WTC11 (cell line): ENCODE measurements around the gene SPRED2. TPM values are rescaled to one million over a fixed set of nuclear protein-coding genes. Genes with fewer than 3 reads are reported as not detected.

ENCODE experiments used
- ATAC-seq: fragments of 200-7000 bp; cut with Tn5 transposase; 2 replicates; pipeline ENCODE4 v1.10.0; 2021; ENCODE audit warnings: mild to moderate bottlenecking, moderate library complexity
- CTCF ChIA-PET: fragments of 300-600 bp; sonication (Branson Sonifier 250); formaldehyde crosslinking; loops from one replicate; lab custom pipeline; 2021; ENCODE audit warnings: antibody characterized with exemption; lab: Charles Lee
- POLR2A ChIA-PET: fragments of 350-600 bp; sonication (Branson Sonifier 250); formaldehyde crosslinking; loops from one replicate; lab custom pipeline; 2021; ENCODE audit warnings: antibody characterized with exemption; lab: Charles Lee
- DNase-seq: peaks from one replicate; pipeline ENCODE4 v3.0.0; 2021; ENCODE audit warnings: low spot score
- H3K27ac Mint-ChIP-seq: 2 replicates; pipeline ENCODE4 v1.8.0; 2021; ENCODE audit warnings: mixed read lengths
- H3K27me3 Mint-ChIP-seq: 2 replicates; pipeline ENCODE4 v1.8.0; 2021; ENCODE audit warnings: low read depth, mild to moderate bottlenecking, moderate library complexity, mixed read lengths
- H3K36me3 Mint-ChIP-seq: 2 replicates; pipeline ENCODE4 v1.8.0; 2021; ENCODE audit warnings: mixed read lengths
- H3K4me1 Mint-ChIP-seq: 2 replicates; pipeline ENCODE4 v1.8.0; 2022; ENCODE audit warnings: mixed read lengths
- H3K4me3 Mint-ChIP-seq: 2 replicates; pipeline ENCODE4 v1.8.0; 2021; ENCODE audit warnings: mild to moderate bottlenecking, moderate library complexity, mixed read lengths
- H3K9me3 Mint-ChIP-seq: 2 replicates; pipeline ENCODE4 v1.8.0; 2021; ENCODE audit warnings: mixed read lengths
- ATF1 ChIP-seq: sonication (generic); formaldehyde crosslinking; IDR thresholded peaks from 2 replicates; pipeline ENCODE4 v1.8.1; 2023; ENCODE audit warnings: mild to moderate bottlenecking, moderate library complexity, missing genetic modification reagents
- CBFB ChIP-seq: sonication (generic); formaldehyde crosslinking; IDR thresholded peaks from 2 replicates; pipeline ENCODE4 v1.8.1; 2022; ENCODE audit warnings: mild to moderate bottlenecking, low read depth, missing genetic modification reagents
- CREB1 ChIP-seq: sonication (generic); formaldehyde crosslinking; IDR thresholded peaks from 2 replicates; pipeline ENCODE4 v1.8.0; 2023; ENCODE audit warnings: mild to moderate bottlenecking, missing genetic modification reagents
- EMX1 ChIP-seq: fragments of 250-450 bp; sonication (Bioruptor Pico); IDR thresholded peaks from 2 replicates; pipeline ENCODE4 v1.8.0; 2021; ENCODE audit warnings: mild to moderate bottlenecking
- FOXK1 ChIP-seq: sonication (generic); formaldehyde crosslinking; IDR thresholded peaks from 2 replicates; pipeline ENCODE4 v1.8.0; 2022; ENCODE audit warnings: mild to moderate bottlenecking, moderate library complexity, missing genetic modification reagents
- FOXP1 ChIP-seq: sonication (generic); formaldehyde crosslinking; IDR thresholded peaks from 2 replicates; pipeline ENCODE4 v1.8.0; 2022; ENCODE audit warnings: missing genetic modification reagents, mild to moderate bottlenecking, moderate library complexity, borderline replicate concordance
- JUN ChIP-seq: sonication (generic); formaldehyde crosslinking; IDR thresholded peaks from 2 replicates; pipeline ENCODE4 v1.8.0; 2023; ENCODE audit warnings: mild to moderate bottlenecking, missing genetic modification reagents
- MXD4 ChIP-seq: fragments of 250-450 bp; sonication (Bioruptor Pico); IDR thresholded peaks from 2 replicates; pipeline ENCODE4 v1.8.0; 2021; ENCODE audit warnings: mild to moderate bottlenecking, moderate library complexity, borderline replicate concordance
- OVOL2 ChIP-seq: fragments of 250-450 bp; sonication (Bioruptor Pico); IDR thresholded peaks from 2 replicates; pipeline ENCODE4 v1.9.0; 2021; ENCODE audit warnings: mild to moderate bottlenecking, borderline replicate concordance
- RELA ChIP-seq: sonication (generic); formaldehyde crosslinking; IDR thresholded peaks from 2 replicates; pipeline ENCODE4 v1.8.1; 2022; ENCODE audit warnings: missing genetic modification reagents, mild to moderate bottlenecking, borderline replicate concordance
- SOX15 ChIP-seq: fragments of 250-450 bp; sonication (Bioruptor Pico); IDR thresholded peaks from 2 replicates; pipeline ENCODE4 v1.9.0; 2021; ENCODE audit warnings: mild to moderate bottlenecking
- SP1 ChIP-seq: sonication (generic); formaldehyde crosslinking; conservative IDR thresholded peaks from 2 replicates; pipeline ENCODE4 v1.8.1; 2022; ENCODE audit warnings: missing genetic modification reagents
- TP53 ChIP-seq: sonication (generic); formaldehyde crosslinking; IDR thresholded peaks from 2 replicates; pipeline ENCODE4 v1.8.1; 2023; ENCODE audit warnings: mild to moderate bottlenecking, missing genetic modification reagents
- ZNF396 ChIP-seq: fragments of 250-450 bp; sonication (Bioruptor Pico); IDR thresholded peaks from 2 replicates; pipeline ENCODE4 v1.8.0; 2021; ENCODE audit warnings: mild to moderate bottlenecking, moderate library complexity, borderline replicate concordance
- total RNA-seq: library from RNA; stranded (reverse); gene quantifications from 3 replicates; pipeline ENCODE4 v1.2.3, GENCODE V29; 2021
- TF ChIP-seq, protein P1 (sequence below): sonication (generic); formaldehyde crosslinking; IDR thresholded peaks from 2 replicates; pipeline ENCODE4 v1.8.1; 2023; ENCODE audit warnings: mild to moderate bottlenecking, moderate library complexity, missing genetic modification reagents
- TF ChIP-seq, protein P2 (sequence below): sonication (generic); formaldehyde crosslinking; IDR thresholded peaks from 2 replicates; pipeline ENCODE4 v1.8.1; 2022; ENCODE audit warnings: missing genetic modification reagents, borderline replicate concordance
- TF ChIP-seq, protein P3 (sequence below): sonication (generic); formaldehyde crosslinking; IDR thresholded peaks from 2 replicates; pipeline ENCODE4 v1.8.0; 2022; ENCODE audit warnings: missing genetic modification reagents
- TF ChIP-seq, protein P4 (sequence below): fragments of 200-600 bp; IDR thresholded peaks from 2 replicates; pipeline ENCODE4 v1.8.0; 2022; ENCODE audit warnings: antibody characterized with exemption
- TF ChIP-seq, protein P5 (sequence below): sonication (generic); formaldehyde crosslinking; IDR thresholded peaks from 2 replicates; pipeline ENCODE4 v1.8.0; 2022; ENCODE audit warnings: mild to moderate bottlenecking, missing genetic modification reagents
- TF ChIP-seq, protein P6 (sequence below): sonication (generic); formaldehyde crosslinking; IDR thresholded peaks from 2 replicates; pipeline ENCODE4 v1.8.1; 2022; ENCODE audit warnings: mild to moderate bottlenecking, moderate library complexity, missing genetic modification reagents
- TF ChIP-seq, protein P7 (sequence below): sonication (generic); formaldehyde crosslinking; IDR thresholded peaks from 2 replicates; pipeline ENCODE4 v1.8.1; 2023; ENCODE audit warnings: mild to moderate bottlenecking, missing genetic modification reagents, moderate library complexity

SPRED2 gene
- total RNA-seq, 1 experiment from 2014 or later: 34.1 TPM

DNA sequence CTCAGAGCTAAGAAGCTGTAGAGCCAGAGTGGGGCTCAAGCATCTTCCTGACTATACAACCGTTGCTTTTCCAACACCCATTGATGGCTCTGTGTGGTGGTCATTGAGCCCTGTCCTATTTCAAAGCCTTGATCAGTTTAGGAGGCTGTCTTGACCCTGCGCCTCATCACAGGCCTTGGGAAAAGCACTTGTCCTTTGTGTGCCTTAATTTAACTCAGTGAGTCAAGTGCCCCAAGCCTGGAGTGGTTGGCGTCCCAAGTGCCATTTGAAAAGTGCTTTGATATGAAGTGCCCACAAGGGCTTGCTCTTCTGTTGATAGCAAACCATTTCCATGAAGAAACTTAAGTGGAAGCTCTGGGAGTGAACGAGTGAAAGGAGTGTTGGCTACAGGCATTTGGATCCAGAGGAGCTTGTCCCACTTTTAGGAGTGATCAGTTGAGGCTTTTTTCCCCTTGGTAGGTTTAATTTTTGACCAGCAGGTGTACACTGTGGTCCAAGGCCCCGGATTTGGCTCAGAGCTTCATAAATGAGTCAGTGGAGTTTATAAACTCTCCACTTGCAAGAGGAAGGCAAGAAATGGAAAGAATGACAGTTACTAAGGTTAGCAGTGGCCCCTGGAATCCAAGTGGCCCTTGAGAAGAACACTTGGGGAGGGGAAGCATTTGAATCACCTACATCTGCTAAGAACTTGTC is 154.5 kb downstream of the SPRED2 start:
- DNase-seq (no peak), ATAC-seq (no peak)
- Mint-ChIP-seq H3K27me3 (peaks cover 100% of the 10 kb centered on the region), H3K36me3 (peaks cover 2% of the 10 kb centered on the region), H3K4me3 (no peak overlapping the region), H3K9me3 (no peaks in the 10 kb centered on the region), H3K27ac (no peak overlapping the region), H3K4me1 (peaks cover 12% of the 10 kb centered on the region)
- CTCF ChIA-PET: interaction anchor here (1.6 kb wide), 1 partner anchor 13 kb away, joined by 4 read pairs; no protein-coding TSS in a partner anchor
- TF ChIP-seq SP1 (CRISPR knock-in tag): no peak
- TF ChIP-seq, protein P1, sequence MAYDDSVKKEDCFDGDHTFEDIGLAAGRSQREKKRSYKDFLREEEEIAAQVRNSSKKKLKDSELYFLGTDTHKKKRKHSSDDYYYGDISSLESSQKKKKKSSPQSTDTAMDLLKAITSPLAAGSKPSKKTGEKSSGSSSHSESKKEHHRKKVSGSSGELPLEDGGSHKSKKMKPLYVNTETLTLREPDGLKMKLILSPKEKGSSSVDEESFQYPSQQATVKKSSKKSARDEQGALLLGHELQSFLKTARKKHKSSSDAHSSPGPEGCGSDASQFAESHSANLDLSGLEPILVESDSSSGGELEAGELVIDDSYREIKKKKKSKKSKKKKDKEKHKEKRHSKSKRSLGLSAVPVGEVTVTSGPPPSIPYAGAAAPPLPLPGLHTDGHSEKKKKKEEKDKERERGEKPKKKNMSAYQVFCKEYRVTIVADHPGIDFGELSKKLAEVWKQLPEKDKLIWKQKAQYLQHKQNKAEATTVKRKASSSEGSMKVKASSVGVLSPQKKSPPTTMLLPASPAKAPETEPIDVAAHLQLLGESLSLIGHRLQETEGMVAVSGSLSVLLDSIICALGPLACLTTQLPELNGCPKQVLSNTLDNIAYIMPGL (CRISPR knock-in tag): no peak
- TF ChIP-seq EMX1 (CRISPR knock-in tag): no peak
- no peak for TF ChIP-seq FOXP1
- no peak for TF ChIP-seq ATF1 (CRISPR knock-in tag)
- no peak for TF ChIP-seq RELA (CRISPR knock-in tag)
- no peak for TF ChIP-seq MXD4 (CRISPR knock-in tag)
- TF ChIP-seq JUN (CRISPR knock-in tag): no peak
- no peak for TF ChIP-seq ZNF396
- no peak for TF ChIP-seq OVOL2 (CRISPR knock-in tag)
- TF ChIP-seq, protein P2, sequence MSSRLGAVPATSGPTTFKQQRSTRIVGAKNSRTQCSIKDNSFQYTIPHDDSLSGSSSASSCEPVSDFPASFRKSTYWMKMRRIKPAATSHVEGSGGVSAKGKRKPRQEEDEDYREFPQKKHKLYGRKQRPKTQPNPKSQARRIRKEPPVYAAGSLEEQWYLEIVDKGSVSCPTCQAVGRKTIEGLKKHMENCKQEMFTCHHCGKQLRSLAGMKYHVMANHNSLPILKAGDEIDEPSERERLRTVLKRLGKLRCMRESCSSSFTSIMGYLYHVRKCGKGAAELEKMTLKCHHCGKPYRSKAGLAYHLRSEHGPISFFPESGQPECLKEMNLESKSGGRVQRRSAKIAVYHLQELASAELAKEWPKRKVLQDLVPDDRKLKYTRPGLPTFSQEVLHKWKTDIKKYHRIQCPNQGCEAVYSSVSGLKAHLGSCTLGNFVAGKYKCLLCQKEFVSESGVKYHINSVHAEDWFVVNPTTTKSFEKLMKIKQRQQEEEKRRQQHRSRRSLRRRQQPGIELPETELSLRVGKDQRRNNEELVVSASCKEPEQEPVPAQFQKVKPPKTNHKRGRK (CRISPR knock-in tag): no peak
- TF ChIP-seq, protein P3, sequence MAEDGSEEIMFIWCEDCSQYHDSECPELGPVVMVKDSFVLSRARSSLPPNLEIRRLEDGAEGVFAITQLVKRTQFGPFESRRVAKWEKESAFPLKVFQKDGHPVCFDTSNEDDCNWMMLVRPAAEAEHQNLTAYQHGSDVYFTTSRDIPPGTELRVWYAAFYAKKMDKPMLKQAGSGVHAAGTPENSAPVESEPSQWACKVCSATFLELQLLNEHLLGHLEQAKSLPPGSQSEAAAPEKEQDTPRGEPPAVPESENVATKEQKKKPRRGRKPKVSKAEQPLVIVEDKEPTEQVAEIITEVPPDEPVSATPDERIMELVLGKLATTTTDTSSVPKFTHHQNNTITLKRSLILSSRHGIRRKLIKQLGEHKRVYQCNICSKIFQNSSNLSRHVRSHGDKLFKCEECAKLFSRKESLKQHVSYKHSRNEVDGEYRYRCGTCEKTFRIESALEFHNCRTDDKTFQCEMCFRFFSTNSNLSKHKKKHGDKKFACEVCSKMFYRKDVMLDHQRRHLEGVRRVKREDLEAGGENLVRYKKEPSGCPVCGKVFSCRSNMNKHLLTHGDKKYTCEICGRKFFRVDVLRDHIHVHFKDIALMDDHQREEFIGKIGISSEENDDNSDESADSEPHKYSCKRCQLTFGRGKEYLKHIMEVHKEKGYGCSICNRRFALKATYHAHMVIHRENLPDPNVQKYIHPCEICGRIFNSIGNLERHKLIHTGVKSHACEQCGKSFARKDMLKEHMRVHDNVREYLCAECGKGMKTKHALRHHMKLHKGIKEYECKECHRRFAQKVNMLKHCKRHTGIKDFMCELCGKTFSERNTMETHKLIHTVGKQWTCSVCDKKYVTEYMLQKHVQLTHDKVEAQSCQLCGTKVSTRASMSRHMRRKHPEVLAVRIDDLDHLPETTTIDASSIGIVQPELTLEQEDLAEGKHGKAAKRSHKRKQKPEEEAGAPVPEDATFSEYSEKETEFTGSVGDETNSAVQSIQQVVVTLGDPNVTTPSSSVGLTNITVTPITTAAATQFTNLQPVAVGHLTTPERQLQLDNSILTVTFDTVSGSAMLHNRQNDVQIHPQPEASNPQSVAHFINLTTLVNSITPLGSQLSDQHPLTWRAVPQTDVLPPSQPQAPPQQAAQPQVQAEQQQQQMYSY (CRISPR knock-in tag): no peak
- TF ChIP-seq, protein P4, sequence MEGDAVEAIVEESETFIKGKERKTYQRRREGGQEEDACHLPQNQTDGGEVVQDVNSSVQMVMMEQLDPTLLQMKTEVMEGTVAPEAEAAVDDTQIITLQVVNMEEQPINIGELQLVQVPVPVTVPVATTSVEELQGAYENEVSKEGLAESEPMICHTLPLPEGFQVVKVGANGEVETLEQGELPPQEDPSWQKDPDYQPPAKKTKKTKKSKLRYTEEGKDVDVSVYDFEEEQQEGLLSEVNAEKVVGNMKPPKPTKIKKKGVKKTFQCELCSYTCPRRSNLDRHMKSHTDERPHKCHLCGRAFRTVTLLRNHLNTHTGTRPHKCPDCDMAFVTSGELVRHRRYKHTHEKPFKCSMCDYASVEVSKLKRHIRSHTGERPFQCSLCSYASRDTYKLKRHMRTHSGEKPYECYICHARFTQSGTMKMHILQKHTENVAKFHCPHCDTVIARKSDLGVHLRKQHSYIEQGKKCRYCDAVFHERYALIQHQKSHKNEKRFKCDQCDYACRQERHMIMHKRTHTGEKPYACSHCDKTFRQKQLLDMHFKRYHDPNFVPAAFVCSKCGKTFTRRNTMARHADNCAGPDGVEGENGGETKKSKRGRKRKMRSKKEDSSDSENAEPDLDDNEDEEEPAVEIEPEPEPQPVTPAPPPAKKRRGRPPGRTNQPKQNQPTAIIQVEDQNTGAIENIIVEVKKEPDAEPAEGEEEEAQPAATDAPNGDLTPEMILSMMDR: no peak
- POLR2A ChIA-PET: no interaction called here

DNA sequence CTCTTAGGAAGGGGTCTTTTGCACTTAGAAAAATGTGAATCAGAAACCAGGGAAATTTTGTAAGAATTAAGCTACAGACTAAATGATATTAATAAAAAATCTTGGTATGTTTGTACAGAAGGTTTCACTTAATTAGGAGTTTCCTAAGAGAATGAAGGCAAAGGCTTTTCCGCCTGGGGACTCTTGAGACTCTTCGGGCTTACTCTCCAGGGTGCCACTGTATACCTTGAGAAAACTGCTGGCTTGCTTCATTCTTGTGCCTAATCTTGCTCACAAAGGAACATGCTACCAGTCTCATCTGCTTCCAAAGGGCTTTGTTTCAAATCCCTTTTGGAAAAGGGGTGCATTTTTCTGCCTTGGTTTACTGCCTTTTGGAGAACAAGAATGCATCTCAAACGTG is 155.3 kb downstream of the SPRED2 start:
- CTCF ChIA-PET: interaction anchor here (1.6 kb wide), 1 partner anchor 12 kb away, joined by 4 read pairs; no protein-coding TSS in a partner anchor
- Mint-ChIP-seq H3K36me3 (peaks cover 11% of the 10 kb centered on the region), H3K4me3 (no peak overlapping the region), H3K4me1 (peaks cover 7% of the 10 kb centered on the region), H3K27ac (no peak overlapping the region), H3K9me3 (no peaks in the 10 kb centered on the region), H3K27me3 (peaks cover 100% of the 10 kb centered on the region)
- no peak for DNase-seq
- POLR2A ChIA-PET: no interaction called here
- ATAC-seq: no peak
- TF ChIP-seq, protein P5, sequence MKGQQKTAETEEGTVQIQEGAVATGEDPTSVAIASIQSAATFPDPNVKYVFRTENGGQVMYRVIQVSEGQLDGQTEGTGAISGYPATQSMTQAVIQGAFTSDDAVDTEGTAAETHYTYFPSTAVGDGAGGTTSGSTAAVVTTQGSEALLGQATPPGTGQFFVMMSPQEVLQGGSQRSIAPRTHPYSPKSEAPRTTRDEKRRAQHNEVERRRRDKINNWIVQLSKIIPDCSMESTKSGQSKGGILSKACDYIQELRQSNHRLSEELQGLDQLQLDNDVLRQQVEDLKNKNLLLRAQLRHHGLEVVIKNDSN (CRISPR knock-in tag): no peak
- TF ChIP-seq SOX15 (CRISPR knock-in tag): no peak
- no peak for TF ChIP-seq FOXK1 (CRISPR knock-in tag)
- TF ChIP-seq, protein P6, sequence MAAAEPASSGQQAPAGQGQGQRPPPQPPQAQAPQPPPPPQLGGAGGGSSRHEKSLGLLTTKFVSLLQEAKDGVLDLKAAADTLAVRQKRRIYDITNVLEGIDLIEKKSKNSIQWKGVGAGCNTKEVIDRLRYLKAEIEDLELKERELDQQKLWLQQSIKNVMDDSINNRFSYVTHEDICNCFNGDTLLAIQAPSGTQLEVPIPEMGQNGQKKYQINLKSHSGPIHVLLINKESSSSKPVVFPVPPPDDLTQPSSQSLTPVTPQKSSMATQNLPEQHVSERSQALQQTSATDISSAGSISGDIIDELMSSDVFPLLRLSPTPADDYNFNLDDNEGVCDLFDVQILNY (CRISPR knock-in tag): no peak
- TF ChIP-seq, protein P7, sequence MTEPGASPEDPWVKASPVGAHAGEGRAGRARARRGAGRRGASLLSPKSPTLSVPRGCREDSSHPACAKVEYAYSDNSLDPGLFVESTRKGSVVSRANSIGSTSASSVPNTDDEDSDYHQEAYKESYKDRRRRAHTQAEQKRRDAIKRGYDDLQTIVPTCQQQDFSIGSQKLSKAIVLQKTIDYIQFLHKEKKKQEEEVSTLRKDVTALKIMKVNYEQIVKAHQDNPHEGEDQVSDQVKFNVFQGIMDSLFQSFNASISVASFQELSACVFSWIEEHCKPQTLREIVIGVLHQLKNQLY (CRISPR knock-in tag): no peak
- TF ChIP-seq, protein P4: no peak
- no peak for TF ChIP-seq CREB1 (CRISPR knock-in tag)
- TF ChIP-seq CBFB (CRISPR knock-in tag): no peak
- no peak for TF ChIP-seq FOXP1
- no peak for TF ChIP-seq TP53
